ENCODE results near the gene DBR1.

The DBR1 gene

GRCh38 chr3:138114988-138115971 is 59.4 kb downstream of the DBR1 start, which contains the start of gene DZIP1L (continued):
- TF ChIP-seq ZBTB26 (tag by site-specific recombination; optimal IDR thresholded peaks at IDR 0.05) = peak; percentile 84
- TF ChIP-seq ZBTB17 (tag by site-specific recombination; IDR thresholded peaks at IDR 0.05) = peak; percentile 64; the same call in 1 of the 2 replicates
- TF ChIP-seq ZNF600 (tag by site-specific recombination; IDR thresholded peaks at IDR 0.05) = peak; percentile 31; the same call in 1 of the 2 replicates
- TF ChIP-seq ZNF76 (tag by site-specific recombination; IDR thresholded peaks at IDR 0.05; ENCODE audit: borderline replicate concordance, low read depth) = peak; percentile 92
- peak; percentile 69 for TF ChIP-seq ZXDB (tag by site-specific recombination; IDR thresholded peaks at IDR 0.05)
- peak; percentile 85; the same call in 1 of the 2 replicates for TF ChIP-seq GLIS2 (tag by site-specific recombination; IDR thresholded peaks at IDR 0.05)
- TF ChIP-seq ZIC2 (tag by site-specific recombination; IDR thresholded peaks at IDR 0.05) = peak; percentile 15; the same call in 1 of the 2 replicates
- TF ChIP-seq HOXA7 (CRISPR knock-in tag; IDR thresholded peaks at IDR 0.05; ENCODE audit: borderline replicate concordance) = no peak
- TF ChIP-seq SCRT2 (tag by site-specific recombination; IDR thresholded peaks at IDR 0.05) = no peak
- peak; percentile 70; the same call in 1 of the 2 replicates for TF ChIP-seq ZEB2 (tag by site-specific recombination; IDR thresholded peaks at IDR 0.05)
- 0 out of 2 replicates have a peak, but pooled peaks have one; percentile 52 for TF ChIP-seq KLF1 (tag by site-specific recombination; IDR thresholded peaks at IDR 0.05)
- TF ChIP-seq PATZ1 (tag by site-specific recombination; IDR thresholded peaks at IDR 0.05) = 0 out of 2 replicates have a peak, but pooled peaks have one; percentile 48
- TF ChIP-seq KLF17 (tag by site-specific recombination; IDR thresholded peaks at IDR 0.05) = peak; percentile 71; the same call in 1 of the 2 replicates
- peak; percentile 98 for TF ChIP-seq ZNF341 (tag by site-specific recombination; IDR thresholded peaks at IDR 0.05; ENCODE audit: low read depth)
- 0 out of 2 replicates have a peak, but pooled peaks have one; percentile 14 for TF ChIP-seq OVOL3 (tag by site-specific recombination; IDR thresholded peaks at IDR 0.05)
- TF ChIP-seq ZFHX2 (tag by site-specific recombination; conservative IDR thresholded peaks at IDR 0.05) = peak; percentile 82

- Histone ChIP-seq H3K4me3 (ENCODE audit: low read depth, low read length) (peak overlapping the region; percentile 86), H3K4me1 (ENCODE audit: control insufficient read depth, insufficient read depth, low read length) (no peaks in the 10 kb centered on the region), H3K27ac (ENCODE audit: extremely low read depth, low read depth, low read length) (peak overlapping the region; percentile 68; the same call in 1 of the 2 replicates), H3K36me3 (ENCODE audit: control insufficient read depth in 2 of 2, insufficient read depth in 1 of 2, low read length in 2 of 2) (peaks cover 0 to 16% of the 10 kb centered on the region in 2 experiments; a peak in 1 of 3 replicates), H3K9me3 (ENCODE audit: control insufficient read depth, insufficient read depth, low read depth, low read length) (no peaks in the 10 kb centered on the region)
- POLR2A ChIA-PET = interaction anchor here (1.3 to 1.7 kb wide), 2 partner anchors 32 to 59 kb away, joined by 10 to 13 read pairs; partner anchors contain the start of gene DBR1
- CTCF ChIA-PET = interaction anchor here (0.7 to 1.3 kb wide), 2 partner anchors 15 to 41 kb away, joined by 3 to 5 read pairs; no protein-coding TSS in a partner anchor
- TF ChIP-seq ZNF292 (tag by site-specific recombination; IDR thresholded peaks at IDR 0.05; ENCODE audit: borderline replicate concordance, low read depth) (no peak), ZNF112 (tag by site-specific recombination; IDR thresholded peaks at IDR 0.05) (no peak), ZNF777 (tag by site-specific recombination; IDR thresholded peaks at IDR 0.05; ENCODE audit: borderline replicate concordance) (no peak), ZNF704 (tag by site-specific recombination; IDR thresholded peaks at IDR 0.05) (no peak), ZNF433 (tag by site-specific recombination; IDR thresholded peaks at IDR 0.05; ENCODE audit: low read depth) (no peak), ZNF184 (tag by site-specific recombination; IDR thresholded peaks at IDR 0.05) (no peak), ZNF280D (tag by site-specific recombination; IDR thresholded peaks at IDR 0.05) (no peak), WT1 (tag by site-specific recombination; IDR thresholded peaks at IDR 0.05) (no peak), ZNF449 (tag by site-specific recombination; IDR thresholded peaks at IDR 0.05) (no peak)
Observed at GRCh38 chr3:138114431-138114918, 60.2 kb downstream of the DBR1 start.

Data from HEK293 (cell line).